Fibroblast of skin of back (primary cell): Measurements from ENCODE around the gene MNAT1.
A peak's percentile ranks its signal among the peaks of the same experiment; 100 is the strongest.

ENCODE experiments used
- DNase-seq: peaks from one replicate; pipeline ENCODE4 v3.0.0-alpha.2; 2013

Gene MNAT1

DNA sequence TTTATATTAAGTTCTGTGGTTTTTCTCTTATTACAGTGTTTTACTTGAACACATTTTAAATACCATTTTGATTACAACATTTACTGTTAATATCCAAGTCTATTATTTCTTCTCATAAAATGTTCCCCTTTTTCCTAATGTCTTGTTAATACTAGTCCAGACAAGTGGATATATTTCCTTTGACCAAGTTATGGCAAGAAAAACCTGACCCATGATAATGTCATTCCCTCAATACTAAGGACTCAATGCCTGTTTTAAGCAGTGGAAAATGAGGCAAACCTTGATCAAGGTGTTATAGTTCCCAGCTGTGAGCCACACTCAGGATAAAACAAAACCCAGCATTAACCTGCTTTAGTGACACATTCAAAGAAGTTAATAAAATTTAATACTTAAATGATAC, 234.1 kb downstream of the MNAT1 start:
- DNase-seq, result no peak

DNA sequence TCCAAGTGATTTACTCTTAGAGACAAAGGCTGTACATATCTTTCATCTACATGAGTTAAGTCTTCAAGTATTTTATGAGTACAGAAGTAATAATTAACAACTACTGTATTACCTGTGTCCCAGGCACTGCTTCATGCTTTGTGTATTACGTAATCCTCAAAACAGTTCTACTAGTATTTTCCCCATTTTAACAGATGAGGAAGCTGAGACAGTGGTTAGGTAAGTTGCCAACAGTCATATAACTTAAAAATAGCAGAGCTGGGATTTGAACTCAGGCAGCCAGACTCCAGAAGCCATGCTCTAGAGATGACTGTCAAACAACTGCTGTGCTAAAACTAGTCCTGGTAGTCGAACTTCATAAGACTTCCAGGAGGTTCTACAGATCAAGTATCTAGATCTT, 235.6 kb downstream of the MNAT1 start:
- DNase-seq, result no peak

DNA sequence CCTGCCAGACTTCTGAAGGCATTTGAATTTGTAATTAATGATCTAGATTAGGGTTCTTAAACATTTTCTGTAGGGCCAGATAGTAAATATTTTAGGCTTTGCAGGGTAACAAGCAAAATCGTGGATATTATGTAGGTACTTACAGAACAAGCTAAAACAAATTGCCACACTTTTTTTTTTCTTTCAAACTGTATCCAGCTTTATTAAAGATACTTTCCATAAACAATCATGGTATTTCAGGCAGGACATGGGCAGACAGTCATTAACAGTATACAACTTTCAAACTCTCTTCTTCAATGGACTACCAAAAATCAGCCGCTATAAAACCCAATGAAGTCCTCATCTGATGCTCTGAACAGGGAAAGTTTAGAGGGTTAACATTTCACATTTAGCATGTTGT, 236.7 kb downstream of the MNAT1 start:
- no peak for DNase-seq

DNA sequence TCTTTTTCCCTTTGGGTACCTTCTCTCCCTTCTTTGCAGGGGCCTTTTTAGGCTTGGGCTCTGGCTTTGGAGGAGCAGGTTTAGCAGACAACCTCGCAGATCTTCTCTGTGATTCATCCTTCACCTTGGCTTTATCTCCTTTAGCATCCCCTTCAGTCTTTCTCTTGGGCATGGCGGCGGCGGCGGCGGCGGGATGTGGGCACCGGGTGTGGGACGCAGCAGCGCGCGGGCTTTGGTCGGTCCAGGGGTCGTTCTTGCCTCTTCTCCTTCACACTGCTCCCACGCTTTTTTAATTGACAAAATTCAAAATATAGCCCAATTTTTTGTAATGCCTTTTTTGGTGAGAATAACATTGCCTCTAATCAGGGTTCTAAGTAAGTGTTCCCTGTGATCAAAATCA, 237.7 kb downstream of the MNAT1 start:
- DNase-seq, result no peak

DNA sequence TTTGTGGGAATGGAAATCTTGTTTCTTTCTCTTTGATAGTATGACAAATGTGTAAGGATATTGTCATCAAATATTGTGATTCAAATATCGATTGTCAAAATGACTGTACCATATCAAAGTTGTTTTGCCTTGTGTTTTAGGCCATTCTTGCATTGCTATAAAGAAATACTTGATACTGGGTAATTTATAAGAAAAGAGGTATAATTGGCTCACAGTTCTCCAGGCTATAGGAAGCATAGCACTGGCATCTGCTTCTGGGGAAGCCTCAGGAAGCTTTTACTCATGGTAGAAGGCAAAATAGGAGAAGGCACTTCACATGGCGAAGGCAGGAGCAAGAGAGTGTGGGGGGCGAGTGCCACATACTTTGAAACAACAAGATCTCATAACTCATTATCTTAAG, 238.5 kb downstream of the MNAT1 start:
- no peak for DNase-seq

DNA sequence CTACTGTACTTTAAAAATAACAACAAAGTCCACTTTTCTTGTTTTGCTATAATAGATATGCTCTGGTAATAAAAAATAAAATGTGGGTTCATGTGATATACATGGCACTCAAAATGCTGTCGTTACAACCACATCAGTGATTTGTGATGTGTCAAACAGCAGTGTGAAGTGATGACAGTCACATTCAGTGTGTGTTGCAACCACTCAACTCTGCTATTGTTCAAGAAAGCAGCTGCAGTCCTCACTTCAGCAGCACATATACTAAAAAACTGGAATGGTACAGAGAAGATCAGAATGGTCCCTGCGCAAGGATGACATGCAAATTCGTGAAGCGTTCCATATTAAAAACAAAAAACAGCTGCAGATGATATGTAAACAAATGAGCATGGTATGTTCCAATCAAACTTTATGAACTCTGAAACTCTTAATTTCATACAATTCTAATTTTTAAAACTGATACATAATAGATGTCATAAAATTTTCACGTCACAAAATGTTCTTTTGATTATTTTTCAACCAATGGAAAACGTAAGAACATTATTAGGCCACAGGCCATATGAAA, 239.6 kb downstream of the MNAT1 start:
- no peak for DNase-seq

DNA sequence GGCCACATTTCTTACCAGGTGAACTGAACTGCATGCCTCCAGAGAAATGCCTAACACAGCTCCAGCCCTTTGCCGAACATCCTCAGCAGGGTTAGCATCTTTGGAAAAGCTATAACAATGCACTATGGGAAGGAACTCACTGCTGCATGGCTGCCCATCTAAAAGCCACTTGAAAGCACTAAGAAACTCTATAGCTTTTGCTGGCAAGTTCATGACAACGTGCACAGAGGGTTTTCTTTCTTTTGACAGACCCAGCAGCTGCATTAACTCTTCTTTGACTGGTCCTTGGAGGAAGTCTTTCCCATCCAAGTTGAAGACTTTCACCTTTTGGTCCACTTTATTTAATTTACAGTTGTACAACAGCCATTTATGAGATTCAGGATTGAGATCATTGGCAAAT, 241.0 kb downstream of the MNAT1 start:
- DNase-seq, result no peak

DNA sequence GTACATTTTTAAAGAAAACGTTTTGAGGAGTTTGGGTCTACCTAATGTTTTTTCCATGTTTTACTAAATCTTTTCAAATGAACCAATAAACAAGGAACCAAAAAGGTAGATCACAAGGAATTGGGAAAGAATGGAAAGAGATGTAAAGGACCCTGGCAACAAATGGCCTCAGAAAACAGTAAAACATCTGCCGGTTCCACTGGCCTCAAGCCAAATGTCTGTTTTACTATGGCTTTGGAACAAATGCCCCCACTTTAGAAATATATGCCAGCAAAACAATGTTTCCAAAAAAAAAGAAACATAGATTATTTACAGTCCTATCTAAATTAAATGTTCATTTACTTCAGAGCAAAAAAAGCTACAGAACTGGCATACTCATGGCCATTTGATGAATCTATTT, 243.3 kb downstream of the MNAT1 start:
- DNase-seq, result no peak

DNA sequence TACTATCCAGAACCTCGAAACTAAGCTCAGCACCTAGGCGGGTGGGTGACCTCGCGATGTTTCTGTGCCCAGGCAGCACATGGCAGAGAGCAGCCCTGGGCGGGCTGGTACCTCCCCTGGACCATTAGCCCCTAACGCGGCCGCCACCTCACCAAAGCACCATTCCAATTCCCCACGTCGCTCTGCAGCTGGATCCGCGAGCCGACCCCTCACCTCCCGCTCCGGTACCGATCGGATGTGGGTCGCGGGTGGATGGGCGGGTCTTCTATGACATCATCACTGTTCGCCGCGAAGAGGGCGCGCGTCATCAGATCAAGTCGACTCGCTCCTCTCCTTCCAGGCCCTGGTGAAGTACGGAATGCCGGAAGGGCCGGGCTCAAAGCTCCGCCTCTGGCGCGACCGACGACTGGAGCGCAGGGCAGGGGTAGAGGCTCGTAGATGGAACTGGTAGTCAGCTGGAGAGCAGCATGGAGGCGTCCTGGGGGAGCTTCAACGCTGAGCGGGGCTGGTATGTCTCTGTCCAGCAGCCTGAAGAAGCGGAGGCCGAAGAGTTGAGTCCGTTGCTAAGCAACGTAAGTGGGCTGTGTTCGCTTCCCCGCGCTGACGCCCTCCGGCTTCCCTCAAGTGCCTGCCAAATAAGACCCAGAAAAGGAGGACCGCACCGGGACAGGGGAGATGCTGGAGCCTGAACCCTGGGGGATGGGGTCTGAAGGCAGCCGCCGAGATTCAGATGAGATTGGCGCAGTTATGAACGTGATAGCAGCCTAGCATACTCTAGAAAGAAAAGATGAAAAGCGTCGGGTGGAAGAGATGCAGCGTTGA, 246.5 kb downstream of the MNAT1 start, which contains the start of the genes SLC38A6 and TRMT5:
TSS of gene SLC38A6 (plus strand) at position 435 of the 822 bp plus-strand sequence. CDS start at position 468, 33 bp downstream.
TSS of gene TRMT5 (minus strand) at position 269 of the 822 bp plus-strand sequence. CDS start at position 163, 106 bp downstream.
- peak; percentile 97 for DNase-seq

DNA sequence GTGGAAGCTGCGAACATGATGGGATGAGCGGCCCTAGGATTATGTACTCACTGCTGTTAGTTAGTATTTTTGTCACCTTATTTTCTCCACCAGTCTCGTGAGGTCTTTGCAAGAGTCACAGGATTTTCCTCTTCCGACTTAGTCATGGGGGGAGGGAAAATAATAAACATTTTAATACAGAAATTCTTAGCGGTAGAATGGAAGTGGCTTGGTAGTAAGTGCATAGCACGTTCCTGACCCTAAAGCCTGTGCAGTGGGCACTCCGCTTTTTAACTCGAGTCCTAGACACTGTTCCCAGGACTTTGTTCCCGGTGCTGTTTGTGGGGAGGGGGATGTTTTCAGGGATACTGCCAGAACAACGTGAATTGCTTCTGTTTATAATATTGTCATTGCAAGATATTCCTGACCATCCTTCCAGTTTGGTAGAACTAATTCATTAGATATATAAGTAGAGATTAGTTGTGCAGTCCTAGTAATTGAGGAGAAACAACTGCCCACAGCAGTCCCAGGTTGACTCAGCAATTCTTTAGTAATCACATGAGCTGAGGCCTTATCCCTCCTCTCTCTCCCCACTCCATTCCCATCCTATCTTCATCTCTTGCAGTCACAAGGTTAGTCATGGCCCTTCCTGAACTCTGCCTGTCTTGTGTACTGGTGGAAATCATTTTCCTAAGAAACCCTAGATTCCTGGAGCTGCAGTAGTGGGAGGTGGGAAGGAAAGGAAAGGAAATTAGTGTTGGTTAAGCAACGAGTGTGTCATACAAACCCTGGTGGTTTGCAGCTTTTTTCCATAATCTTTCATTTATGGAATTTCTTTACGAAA, 247.3 kb downstream of the MNAT1 start:
- DNase-seq, result peak; percentile 74

DNA sequence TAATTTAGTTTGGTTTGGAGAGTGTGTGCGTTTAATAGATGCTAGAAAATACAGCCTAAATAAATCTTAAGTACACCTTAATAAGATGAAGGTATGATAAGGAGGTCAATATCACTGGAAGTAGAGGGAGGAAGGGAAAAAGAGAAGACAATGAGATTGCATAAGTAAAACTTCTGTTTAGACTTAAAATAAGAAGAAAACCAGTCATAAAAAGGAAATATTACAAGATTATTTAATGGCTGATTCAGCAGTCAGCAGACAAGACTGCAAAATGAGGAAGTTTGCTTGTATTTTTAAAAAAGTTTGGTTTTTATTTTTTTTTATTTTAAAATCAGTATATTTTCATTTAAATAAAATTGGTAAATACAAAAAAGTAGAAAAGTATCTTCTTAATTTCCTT, 249.6 kb downstream of the MNAT1 start:
- no peak for DNase-seq

DNA sequence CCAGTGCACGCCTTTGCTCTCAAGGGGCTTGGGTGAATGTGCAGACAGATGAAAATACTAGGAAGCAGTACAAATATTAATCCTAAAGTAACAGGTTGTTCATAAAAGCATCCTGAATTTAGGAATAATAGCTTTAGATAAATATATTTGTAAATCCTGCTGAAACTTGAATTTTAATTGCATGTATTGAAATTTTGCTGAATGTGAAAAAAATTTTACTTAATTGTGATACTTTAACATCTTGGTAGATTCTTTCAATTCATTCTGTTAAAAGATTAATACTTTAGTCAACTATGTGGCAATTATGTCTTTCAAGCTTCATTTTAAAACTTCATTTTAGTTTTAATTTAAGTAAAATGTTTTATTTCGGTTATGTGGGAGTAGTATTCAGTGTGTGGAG, 251.9 kb downstream of the MNAT1 start:
- no peak for DNase-seq

DNA sequence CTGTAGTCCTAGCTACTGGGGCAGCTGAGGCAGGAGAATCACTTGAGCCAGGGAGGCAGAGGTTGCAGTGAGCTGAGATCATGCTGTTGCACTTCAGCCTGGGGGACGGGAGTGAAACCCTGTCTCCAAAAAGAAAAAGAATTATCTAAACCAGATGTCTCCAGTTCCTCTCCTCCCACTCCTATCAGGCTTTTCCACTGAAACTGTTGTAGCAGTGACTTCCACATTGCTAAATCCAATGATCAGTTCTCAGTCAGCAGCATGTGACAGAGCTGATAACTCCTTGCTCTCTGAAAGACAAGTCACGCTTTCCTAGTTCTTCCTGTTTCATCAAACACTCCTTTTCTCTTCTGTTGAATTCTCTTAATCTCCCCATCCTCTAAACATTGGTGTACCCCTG, 255.0 kb downstream of the MNAT1 start:
- DNase-seq, result no peak

DNA sequence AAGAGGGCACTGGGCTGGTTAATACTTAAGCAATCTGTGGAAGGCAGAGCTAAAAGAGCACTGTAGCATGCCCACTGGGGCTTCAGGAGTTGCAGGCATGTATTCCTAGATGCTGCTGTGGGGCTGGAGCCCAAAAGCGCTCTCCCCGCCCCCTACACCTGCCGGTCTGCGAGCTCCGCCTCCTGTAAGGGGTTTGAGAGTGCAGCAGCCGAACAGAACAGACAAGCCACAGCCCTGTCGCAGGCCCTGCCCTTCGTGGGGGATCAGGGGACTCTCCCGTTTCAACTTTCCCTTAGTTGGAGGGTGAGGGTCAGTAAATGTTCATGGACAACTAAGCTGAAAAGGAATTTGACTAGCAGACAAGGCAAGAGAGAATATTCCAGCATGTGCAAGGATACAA, 264.1 kb downstream of the MNAT1 start:
- no peak for DNase-seq

DNA sequence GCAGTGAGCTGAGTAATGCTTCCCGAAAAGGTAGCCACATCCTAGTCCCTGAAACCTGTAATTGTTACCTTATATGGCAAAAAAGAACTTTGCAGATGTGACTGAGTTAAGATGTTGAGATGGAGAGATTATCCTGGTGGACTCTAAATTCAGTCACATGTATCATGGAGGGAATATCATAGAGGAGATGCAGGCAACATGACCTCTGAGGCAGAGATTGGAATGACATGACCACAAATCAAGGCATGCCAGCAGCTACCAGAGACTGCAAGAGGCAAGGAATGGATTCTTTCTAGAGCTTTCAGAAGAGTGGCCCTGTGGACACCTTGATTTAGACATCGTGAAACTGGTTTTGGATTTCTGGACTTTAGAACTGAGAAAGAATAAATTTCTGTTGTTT, 265.0 kb downstream of the MNAT1 start:
- DNase-seq, result no peak

DNA sequence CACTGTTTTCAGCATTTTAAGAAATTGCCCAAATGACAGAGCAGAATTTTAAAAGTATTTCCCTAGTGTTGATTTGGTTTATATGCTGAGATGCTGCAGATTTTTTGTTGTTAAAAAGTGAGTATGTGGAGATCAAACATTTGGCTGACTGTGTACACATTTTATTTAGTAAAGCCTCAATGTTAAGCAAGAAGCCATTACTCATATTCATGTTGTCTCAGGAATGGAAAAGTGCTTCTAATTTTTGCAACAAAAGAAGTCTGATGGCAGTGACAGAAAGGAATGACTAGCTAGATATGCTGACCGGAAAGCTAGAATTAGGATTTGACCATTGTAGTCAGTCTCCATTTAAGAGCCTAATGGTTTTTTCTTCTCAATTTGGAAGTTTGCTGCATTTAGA, 269.0 kb downstream of the MNAT1 start:
- peak; percentile 16 for DNase-seq

DNA sequence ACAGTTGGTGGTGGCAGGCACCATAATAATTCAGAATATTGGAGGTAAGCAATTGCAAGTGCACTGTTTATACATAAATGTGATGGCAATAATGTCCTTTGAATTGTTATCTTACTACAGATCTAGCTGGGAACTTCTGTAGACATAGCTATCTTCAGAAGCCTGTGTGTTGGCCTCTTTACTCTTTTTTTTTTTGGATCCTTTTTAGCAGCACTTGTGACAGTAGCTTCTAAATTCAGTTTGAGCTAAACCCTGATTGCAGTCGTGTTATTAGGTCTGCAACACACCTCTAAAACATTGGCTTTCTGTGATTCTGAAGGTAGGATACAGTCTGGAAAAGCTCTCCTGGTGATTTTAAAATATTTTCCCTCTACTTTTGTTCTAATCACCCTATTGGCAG, 285.0 kb downstream of the MNAT1 start:
- no peak for DNase-seq
